Large intestine (tissue), 3 donors: ENCODE results near the gene CYB561D2. TPM values are rescaled to one million over a fixed set of nuclear protein-coding genes. Genes with fewer than 3 reads are reported as not detected.

Experiments used
- DNase-seq, 2 donors: peaks; one replicate each; pipeline versions ENCODE4 v3.0.0 to v3.0.0-alpha.2; 2013
- H3K27ac ChIP-seq: one replicate; pipeline ENCODE4 v1.5.1; 2013; ENCODE audit warnings: low read length
- H3K27me3 ChIP-seq: 2 replicates; pipeline ENCODE4 v1.6.1; 2013; ENCODE audit warnings: low read length; ENCODE audit not compliant: control insufficient read depth, insufficient read depth
- H3K36me3 ChIP-seq: 2 replicates; pipeline ENCODE4 v1.6.1; 2013; ENCODE audit warnings: low read length; ENCODE audit not compliant: control insufficient read depth, insufficient read depth
- H3K4me1 ChIP-seq: one replicate; pipeline ENCODE4 v1.6.1; 2013; ENCODE audit warnings: low read length; ENCODE audit not compliant: control insufficient read depth, insufficient read depth
- H3K4me3 ChIP-seq: one replicate; pipeline ENCODE4 v1.5.1; 2013; ENCODE audit warnings: low read length
- H3K9me3 ChIP-seq: one replicate; pipeline ENCODE4 v1.6.1; 2013; ENCODE audit warnings: mild to moderate bottlenecking, low read depth, low read length, moderate library complexity; ENCODE audit not compliant: control insufficient read depth
- WGBS: methylation state at CpG from one replicate; pipeline ENCODE4 v1.1.5; 2013; ENCODE audit warnings: low lambda C conversion rate; ENCODE audit not compliant: insufficient coverage; 5-methylcytosine and 5-hydroxymethylcytosine counted together
- polyA plus RNA-seq: library from polyadenylated mRNA; unstranded; fragments of 120-200 nt; gene quantifications from one replicate; pipeline ENCODE4 v1.2.1, GENCODE V29; 2013

CYB561D2 gene
- polyA plus RNA-seq, 1 donor, result 20.6 TPM

DNA sequence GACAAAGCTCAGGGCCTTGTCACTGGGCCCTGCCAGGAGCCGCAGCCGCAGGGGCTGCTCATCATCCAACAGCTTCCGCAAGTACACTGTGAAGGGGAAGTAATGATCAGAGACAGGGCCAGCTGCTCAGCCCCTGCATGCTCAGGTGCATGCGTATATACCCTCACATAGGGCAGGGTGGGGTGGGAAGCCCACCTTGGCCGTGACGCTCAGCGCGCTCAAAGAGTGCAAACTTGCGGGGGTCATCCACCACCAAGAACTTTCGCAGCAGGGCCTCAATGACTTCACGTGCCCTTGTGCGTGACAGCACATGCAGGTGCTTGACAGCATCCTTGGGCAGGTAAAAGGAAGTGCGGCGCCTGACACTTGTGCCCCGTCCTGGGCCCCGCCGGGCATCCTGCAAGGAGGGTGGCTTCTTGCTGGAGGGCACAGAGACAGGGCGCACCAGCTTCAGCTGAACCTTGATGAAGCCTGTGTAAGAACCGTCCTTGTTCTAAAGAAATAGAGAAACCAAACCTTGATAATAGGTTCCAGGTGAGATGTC, 19.2 kb upstream of the CYB561D2 start:
- H3K4me1 ChIP-seq, result peaks cover 32% of the 10 kb centered on the region
- no CpG with 5 or more reads among the region's 19 CpGs for WGBS
- no peaks in the 10 kb centered on the region for H3K27me3 ChIP-seq
- no peak for DNase-seq
- no peaks in the 10 kb centered on the region for H3K9me3 ChIP-seq
- H3K36me3 ChIP-seq, result peaks cover 32% of the 10 kb centered on the region
- no peak overlapping the region for H3K27ac ChIP-seq
- no peak overlapping the region for H3K4me3 ChIP-seq

DNA sequence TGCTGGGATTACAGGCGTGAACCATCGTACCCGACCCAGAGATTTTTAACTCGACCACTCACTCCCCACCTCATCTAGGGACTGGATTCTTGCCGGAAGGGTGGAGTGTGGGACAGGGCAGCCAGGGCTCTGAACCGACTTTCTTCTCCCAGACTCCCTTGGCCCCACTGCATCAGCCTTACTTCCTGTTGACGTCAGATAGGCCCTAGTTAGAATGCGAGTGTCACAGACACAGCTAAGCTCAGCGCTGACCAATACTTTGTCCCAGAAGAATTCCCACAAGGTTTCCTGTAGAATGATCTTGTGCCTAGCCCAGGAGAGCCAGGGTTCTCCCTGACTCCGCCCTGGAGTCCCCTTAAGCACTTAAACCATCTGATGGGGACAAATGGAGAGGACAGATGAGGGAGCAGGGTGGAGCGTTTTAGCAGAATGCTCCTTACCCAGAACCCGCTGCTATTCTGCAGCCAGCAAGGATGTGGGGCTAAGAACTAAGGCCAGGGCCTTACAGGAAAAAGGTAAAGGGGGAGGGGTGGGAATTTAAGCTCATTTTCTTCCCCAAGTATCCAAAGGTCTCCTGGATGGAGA, 16.8 kb upstream of the CYB561D2 start:
- Histone ChIP-seq H3K36me3 (peaks cover 32% of the 10 kb centered on the region), H3K4me3 (no peak overlapping the region), H3K27me3 (no peaks in the 10 kb centered on the region), H3K4me1 (peaks cover 27% of the 10 kb centered on the region), H3K9me3 (peaks cover 3% of the 10 kb centered on the region), H3K27ac (peak overlapping the region; percentile 14)
- 93% methylated on average over 3 of the region's 12 CpGs for whole genome bisulfite sequencing
- no peak for DNase-seq

DNA sequence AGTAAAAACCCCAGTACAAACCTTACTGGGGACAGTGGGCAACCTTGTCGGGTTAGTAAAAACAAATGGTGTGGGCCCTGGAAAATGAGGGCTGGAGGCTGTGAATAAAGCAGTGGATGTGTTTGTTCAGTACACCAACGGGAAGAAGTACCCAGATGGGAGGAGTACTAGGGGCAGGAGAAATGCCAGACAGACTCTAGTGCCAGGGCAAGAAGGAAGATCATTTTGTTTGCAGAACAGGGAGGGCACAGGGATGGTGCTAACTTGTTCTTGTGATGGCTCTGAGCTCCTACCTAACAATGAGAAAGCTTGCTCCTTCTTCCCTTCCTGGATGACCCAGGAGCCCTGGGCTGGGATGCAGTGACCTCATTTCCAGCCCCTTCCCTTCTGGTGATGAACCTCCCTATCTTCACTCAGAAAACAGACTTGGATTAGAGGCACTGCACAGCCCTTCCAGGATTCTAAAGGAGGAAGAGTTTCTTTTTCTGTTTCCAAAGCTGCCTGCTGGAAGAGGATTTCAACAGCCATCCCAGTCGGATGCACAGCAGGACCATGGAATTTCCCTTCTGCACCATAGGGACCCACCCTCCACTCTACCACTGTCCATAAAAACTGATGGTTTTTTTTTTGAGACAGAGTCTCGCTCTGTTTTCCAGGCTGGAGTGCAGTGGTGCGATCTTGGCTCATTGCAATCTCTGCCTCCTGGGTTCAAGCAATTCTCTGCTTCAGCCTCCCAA, 16.2 kb upstream of the CYB561D2 start:
- Histone ChIP-seq H3K4me1 (peaks cover 27% of the 10 kb centered on the region), H3K27ac (peak overlapping the region; percentile 14), H3K9me3 (peaks cover 3% of the 10 kb centered on the region), H3K36me3 (peaks cover 28% of the 10 kb centered on the region), H3K4me3 (no peak overlapping the region), H3K27me3 (no peaks in the 10 kb centered on the region)
- no peak for DNase-seq
- 33% methylated on average over 1 of the region's 5 CpGs for WGBS

DNA sequence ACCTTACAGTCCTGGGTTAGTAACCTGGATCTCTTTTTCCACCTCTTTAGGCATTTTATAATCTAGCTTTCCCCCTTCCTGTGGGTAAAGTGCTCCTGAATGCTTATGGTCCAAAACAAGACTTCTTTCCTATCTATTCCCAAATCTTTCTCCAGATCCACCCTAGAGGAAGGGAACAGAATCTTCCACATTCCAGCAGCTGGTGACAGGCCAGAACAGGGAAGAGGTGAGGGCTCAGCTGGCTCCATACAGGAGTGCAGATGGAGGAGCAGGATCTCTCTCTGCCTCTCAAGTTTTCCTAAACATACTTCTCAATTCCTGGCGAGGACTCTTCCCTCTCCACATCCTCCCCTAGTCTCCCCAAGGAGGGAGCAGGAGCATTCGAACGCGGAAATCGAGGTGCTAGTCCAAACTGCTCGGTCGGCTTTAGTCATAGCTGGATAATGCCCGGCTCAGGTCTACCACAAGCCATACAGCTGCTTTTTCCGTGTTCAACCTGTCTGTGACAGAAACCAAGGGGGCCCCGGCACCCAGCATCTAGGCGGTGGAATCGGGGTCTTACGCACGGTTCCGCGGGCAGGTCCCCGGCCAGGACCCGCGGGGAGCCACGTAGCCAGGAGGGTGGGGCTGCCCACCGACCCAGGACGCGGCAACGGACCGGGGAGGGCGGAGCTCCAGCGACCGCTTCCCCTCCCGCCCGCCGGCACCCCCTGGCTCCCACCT, 14.0 kb upstream of the CYB561D2 start:
- peak overlapping the region; percentile 68 for H3K4me3 ChIP-seq
- H3K4me1 ChIP-seq, result peaks cover 30% of the 10 kb centered on the region
- peaks cover 18% of the 10 kb centered on the region for H3K27me3 ChIP-seq
- no CpG with 5 or more reads among the region's 31 CpGs for WGBS
- no peak for DNase-seq
- H3K9me3 ChIP-seq, result peaks cover 6% of the 10 kb centered on the region
- H3K36me3 ChIP-seq, result peaks cover 7% of the 10 kb centered on the region
- peak overlapping the region; percentile 93 for H3K27ac ChIP-seq

DNA sequence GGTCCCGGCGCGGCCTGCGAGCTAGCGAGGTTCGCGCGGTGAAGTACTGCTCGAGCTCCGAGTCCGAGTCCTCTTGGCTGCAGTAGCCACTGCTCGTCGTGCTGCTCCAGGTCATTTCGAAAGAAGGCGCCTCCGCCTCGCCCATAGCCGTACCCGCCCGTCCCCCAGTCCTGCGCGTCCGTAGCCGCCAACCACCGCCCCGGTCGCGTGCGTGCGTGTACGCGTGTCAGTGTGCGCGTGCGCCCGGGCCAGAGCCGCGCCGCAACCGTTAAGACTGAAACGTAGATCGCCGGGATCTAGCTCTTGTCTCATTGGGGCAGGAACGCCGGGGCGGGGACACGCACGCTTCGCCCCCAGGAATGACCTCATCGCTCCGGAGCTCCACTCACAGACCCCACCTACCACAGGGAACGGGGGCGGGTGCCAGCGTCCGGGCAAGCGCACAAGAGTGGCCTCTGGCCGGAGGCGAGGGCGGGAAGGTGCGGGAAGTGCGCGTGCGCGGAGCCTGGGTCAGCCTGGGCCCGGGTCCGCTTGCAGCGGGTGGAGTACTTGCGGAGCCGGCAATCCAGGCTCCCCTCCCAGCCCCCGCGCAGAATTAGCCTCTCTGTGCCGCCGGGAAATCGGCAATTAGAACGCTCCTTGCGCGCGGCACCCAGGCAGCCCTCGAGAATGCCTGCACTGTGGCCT, 13.3 kb upstream of the CYB561D2 start:
- DNase-seq, result peak; percentile 99 to 100
- Histone ChIP-seq H3K27ac (peak overlapping the region; percentile 93), H3K27me3 (peaks cover 20% of the 10 kb centered on the region), H3K9me3 (peaks cover 6% of the 10 kb centered on the region), H3K36me3 (no peaks in the 10 kb centered on the region), H3K4me3 (peak overlapping the region; percentile 68), H3K4me1 (peaks cover 30% of the 10 kb centered on the region)
- WGBS, result no CpG with 5 or more reads among the region's 79 CpGs

DNA sequence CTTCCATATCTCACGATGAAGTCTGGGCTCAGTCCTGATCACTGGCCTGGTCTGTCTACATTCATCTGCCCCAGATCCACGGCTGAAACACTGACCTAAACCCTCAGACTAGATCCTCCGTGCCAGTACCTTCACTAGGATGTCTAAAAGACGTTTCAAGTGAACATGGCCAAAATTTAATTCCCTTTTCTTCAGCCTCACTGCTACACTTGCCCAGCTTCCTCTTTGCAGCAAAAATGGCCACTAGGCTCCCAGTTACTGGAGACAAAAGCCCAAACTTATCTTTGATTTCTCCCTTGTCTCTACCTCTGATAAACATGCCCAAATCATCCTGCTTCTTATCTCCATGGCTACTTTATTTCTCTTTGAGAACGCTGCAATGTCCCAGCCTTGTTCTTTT, 11.7 kb upstream of the CYB561D2 start:
- H3K4me3 ChIP-seq, result no peak overlapping the region
- peaks cover 20% of the 10 kb centered on the region for H3K27me3 ChIP-seq
- H3K9me3 ChIP-seq, result peaks cover 6% of the 10 kb centered on the region
- no peaks in the 10 kb centered on the region for H3K36me3 ChIP-seq
- H3K4me1 ChIP-seq, result peaks cover 28% of the 10 kb centered on the region
- peak overlapping the region; percentile 26 for H3K27ac ChIP-seq
- DNase-seq, result no peak
- no CpG with 5 or more reads among the region's 5 CpGs for WGBS

DNA sequence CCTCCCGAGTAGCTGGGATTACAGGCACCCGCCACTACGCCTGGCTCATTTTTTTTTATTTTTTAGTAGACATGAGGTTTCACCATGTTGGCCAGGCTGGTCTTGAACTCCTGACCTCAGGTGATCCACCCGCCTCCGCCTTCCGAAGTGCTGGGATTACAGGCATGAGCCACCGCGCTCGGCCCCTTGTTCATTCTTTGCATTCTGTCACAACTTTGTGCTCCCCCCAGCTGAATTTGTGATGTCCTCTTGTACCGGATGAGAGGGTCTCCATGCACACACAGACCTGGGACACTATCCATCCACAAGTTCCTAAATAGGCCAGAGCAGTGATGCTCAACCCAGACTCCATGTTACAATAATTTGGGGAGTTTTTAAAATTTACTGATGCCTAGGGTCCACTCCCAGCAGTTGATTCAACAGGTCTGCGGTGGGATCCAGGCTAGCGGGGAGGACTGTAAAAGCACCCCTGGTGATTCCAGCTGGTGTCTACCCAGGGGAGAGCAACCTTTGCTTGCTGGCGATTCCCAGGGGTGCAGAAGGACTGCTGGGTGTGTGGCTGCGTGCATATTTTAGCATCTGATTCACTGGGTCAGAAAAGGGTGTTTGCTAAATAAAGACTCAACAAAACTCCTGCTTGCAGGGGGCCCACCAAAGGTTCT, 11.0 kb upstream of the CYB561D2 start:
- 100% methylated on average over 3 of the region's 14 CpGs for WGBS
- Histone ChIP-seq H3K27ac (no peak overlapping the region), H3K27me3 (peaks cover 20% of the 10 kb centered on the region), H3K36me3 (no peaks in the 10 kb centered on the region), H3K4me1 (peaks cover 22% of the 10 kb centered on the region), H3K4me3 (peak overlapping the region; percentile 27), H3K9me3 (peaks cover 6% of the 10 kb centered on the region)
- DNase-seq, result no peak

DNA sequence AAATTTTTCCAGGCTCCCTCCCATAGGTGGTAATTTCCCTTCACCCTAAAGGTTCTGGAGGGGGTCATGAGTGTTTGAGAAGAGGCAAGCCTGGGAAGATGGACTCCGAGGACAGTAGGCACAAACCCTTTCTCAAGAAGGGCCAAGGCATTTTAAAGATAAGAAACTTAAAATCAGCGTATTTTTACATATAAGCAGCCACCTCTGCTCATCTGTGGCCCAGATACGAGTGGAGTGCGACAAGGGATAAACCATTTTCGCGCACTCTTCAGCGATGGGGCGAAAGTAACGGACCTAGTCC, 10.6 kb upstream of the CYB561D2 start:
- H3K9me3 ChIP-seq, result peaks cover 6% of the 10 kb centered on the region
- H3K4me1 ChIP-seq, result peaks cover 23% of the 10 kb centered on the region
- no peak for DNase-seq
- no CpG with 5 or more reads among the region's 9 CpGs for WGBS
- H3K36me3 ChIP-seq, result no peaks in the 10 kb centered on the region
- peaks cover 20% of the 10 kb centered on the region for H3K27me3 ChIP-seq
- no peak overlapping the region for H3K27ac ChIP-seq
- H3K4me3 ChIP-seq, result peak overlapping the region; percentile 27

DNA sequence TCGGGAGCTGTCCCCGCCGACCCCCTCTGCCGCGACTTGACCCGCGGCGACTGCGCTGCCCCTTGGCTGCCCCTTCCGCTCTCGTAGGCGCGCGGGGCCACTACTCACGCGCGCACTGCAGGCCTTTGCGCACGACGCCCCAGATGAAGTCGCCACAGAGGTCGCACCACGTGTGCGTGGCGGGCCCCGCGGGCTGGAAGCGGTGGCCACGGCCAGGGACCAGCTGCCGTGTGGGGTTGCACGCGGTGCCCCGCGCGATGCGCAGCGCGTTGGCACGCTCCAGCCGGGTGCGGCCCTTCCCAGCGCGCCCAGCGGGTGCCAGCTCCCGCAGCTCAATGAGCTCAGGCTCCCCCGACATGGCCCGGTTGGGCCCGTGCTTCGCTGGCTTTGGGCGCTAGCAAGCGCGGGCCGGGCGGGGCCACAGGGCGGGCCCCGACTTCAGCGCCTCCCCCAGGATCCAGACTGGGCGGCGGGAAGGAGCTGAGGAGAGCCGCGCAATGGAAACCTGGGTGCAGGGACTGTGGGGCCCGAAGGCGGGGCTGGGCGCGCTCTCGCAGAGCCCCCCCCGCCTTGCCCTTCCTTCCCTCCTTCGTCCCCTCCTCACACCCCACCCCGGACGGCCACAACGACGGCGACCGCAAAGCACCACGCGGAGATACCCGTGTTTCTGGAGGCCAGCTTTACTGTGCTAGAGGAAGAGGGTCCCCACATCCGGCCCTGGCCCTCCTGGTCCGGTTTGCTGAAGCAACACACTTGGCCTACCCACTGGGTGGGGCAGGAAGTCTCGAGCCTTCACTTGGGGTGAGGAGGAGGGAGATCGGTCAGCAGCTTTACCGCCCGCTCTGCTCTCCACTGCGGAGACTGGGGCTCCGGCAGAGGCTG, 10.0 kb upstream of the CYB561D2 start, which contains the start of gene RASSF1:
Gene RASSF1, minus strand, starts transcription at position 389 of the 882 bp plus-strand sequence. Its CDS starts 31 bp downstream, at position 358.
- peak within 1 kb of the TSS; percentile 27 for H3K4me3 ChIP-seq
- peaks cover 23% of the 10 kb centered on the region for H3K4me1 ChIP-seq
- WGBS, result no CpG with 5 or more reads among the region's 85 CpGs
- no peak within 1 kb of the TSS for H3K27ac ChIP-seq
- no peaks in the 10 kb centered on the region for H3K36me3 ChIP-seq
- peaks cover 6% of the 10 kb centered on the region for H3K9me3 ChIP-seq
- H3K27me3 ChIP-seq, result peaks cover 20% of the 10 kb centered on the region
- peak in 1 of 2 donors; percentile 63 for DNase-seq
